ENCODE results near the gene PRICKLE2. TPM values are rescaled to one million over a fixed set of nuclear protein-coding genes. Genes with fewer than 3 reads are reported as not detected.

The PRICKLE2 gene
- total and polyA plus RNA-seq, 2 experiments from 2014 or later = 8.5 to 30.3 TPM

DNA sequence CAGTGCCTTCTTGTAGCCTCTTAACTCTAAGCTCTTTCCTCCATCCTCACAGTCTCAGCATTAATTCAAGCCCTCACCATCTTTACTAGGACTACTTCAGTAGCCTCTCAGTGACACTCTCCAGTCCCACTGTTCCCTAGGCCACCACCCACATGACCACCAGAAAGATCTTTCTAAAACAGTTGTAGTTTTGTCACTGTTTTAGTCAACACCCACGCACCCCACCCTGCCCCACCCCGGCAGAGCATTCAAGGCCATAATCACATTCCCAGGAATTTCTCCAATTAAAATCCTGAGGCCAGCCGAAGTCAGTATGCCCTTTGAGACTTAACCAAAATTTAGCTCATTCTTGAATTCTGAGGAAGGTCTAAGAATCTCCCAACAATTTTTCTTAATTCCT lies 170.8 kb downstream of the PRICKLE2 start:
- Histone ChIP-seq H3K4me3 (no peak overlapping the region), H2AFZ (no peak overlapping the region), H3K79me2 (no peaks in the 10 kb centered on the region), H3K9me3 (ENCODE audit: low read depth) (no peaks in the 10 kb centered on the region), H4K20me1 (ENCODE audit: insufficient read depth, poor library complexity, severe bottlenecking) (no peaks in the 10 kb centered on the region), H3K36me3 (replicated peaks; ENCODE audit: insufficient read depth, low read depth) (no peaks in the 10 kb centered on the region), H3K9me2 (replicated peaks; ENCODE audit: insufficient read depth) (no peaks in the 10 kb centered on the region), H3K27ac (no peak overlapping the region), H3K4me2 (no peak overlapping the region), H3K27me3 (no peaks in the 10 kb centered on the region), H3K4me1 (ENCODE audit: insufficient read depth) (no peaks in the 10 kb centered on the region)
- DNase-seq (ENCODE audit: low spot score) = no peak
- no peak for TF ChIP-seq EZH2phosphoT487 (IDR thresholded peaks at IDR 0.05; ENCODE audit: low read depth, severe bottlenecking, unreplicated experiment)
- no peak for TF ChIP-seq CTCF (IDR thresholded peaks at IDR 0.05; ENCODE audit: poor library complexity)
- TF ChIP-seq EZH2 (IDR thresholded peaks at IDR 0.05; ENCODE audit: borderline replicate concordance) = no peak
- WGBS (ENCODE audit: low lambda C conversion rate, missing lambda C conversion rate) = 80% methylated on average over 3 of the region's 3 CpGs

DNA sequence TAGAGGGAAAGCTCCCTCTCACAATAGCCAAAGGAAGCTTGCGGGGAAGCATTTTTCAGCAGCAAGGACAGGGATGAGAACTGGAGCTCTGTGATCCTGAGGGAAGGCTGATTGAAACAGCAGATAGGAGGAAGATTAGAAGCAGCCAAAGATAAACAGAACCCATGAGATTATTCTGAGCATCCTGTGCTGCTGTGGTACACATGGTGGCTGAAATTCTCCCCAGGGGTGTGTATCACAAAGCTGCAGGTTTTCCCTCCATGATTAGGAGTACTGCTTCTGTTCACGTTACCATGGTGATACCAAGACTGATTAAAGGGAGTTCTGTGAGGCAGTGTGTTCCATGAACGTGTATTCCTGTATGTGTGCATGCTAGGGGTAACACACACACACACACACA lies 171.7 kb downstream of the PRICKLE2 start:
- H3K79me2 ChIP-seq = no peaks in the 10 kb centered on the region
- WGBS (ENCODE audit: low lambda C conversion rate, missing lambda C conversion rate) = 38% methylated on average over 3 of the region's 3 CpGs
- no peak overlapping the region for H2AFZ ChIP-seq
- H3K36me3 ChIP-seq (replicated peaks; ENCODE audit: insufficient read depth, low read depth) = no peaks in the 10 kb centered on the region
- no peaks in the 10 kb centered on the region for H3K9me2 ChIP-seq (replicated peaks; ENCODE audit: insufficient read depth)
- TF ChIP-seq CTCF (IDR thresholded peaks at IDR 0.05; ENCODE audit: poor library complexity) = no peak
- TF ChIP-seq EZH2 (IDR thresholded peaks at IDR 0.05; ENCODE audit: borderline replicate concordance) = no peak
- no peak for TF ChIP-seq EZH2phosphoT487 (IDR thresholded peaks at IDR 0.05; ENCODE audit: low read depth, severe bottlenecking, unreplicated experiment)
- no peaks in the 10 kb centered on the region for H3K9me3 ChIP-seq (ENCODE audit: low read depth)
- H3K4me1 ChIP-seq (ENCODE audit: insufficient read depth) = no peaks in the 10 kb centered on the region
- no peaks in the 10 kb centered on the region for H4K20me1 ChIP-seq (ENCODE audit: insufficient read depth, poor library complexity, severe bottlenecking)
- H3K4me2 ChIP-seq = no peak overlapping the region
- H3K27ac ChIP-seq = no peak overlapping the region
- no peak for DNase-seq (ENCODE audit: low spot score)
- H3K27me3 ChIP-seq = no peaks in the 10 kb centered on the region
- H3K4me3 ChIP-seq = no peak overlapping the region

DNA sequence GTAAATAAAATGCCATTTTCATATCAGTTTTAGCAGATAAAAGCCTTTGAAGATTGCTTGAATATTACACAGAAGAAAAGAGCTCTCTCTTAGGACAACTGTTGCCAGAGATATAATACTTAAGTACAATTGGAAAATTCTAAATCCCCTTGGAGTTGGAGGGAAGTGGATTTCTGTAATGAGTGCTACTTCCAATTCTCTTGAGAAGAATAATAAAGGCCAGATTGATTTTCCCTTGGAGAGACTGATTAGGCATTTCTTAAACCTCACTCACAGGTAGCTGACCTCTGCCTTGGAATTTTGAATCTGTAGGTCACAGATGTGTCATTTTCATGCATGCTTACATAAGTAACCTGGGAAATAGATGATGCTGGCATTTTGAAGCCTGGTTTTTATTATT lies 172.1 kb downstream of the PRICKLE2 start:
- Histone ChIP-seq H3K9me2 (replicated peaks; ENCODE audit: insufficient read depth) (no peaks in the 10 kb centered on the region), H3K4me1 (ENCODE audit: insufficient read depth) (no peaks in the 10 kb centered on the region), H3K9me3 (ENCODE audit: low read depth) (no peaks in the 10 kb centered on the region), H3K27ac (no peak overlapping the region), H3K36me3 (replicated peaks; ENCODE audit: insufficient read depth, low read depth) (no peaks in the 10 kb centered on the region), H3K4me2 (no peak overlapping the region), H3K27me3 (no peaks in the 10 kb centered on the region), H2AFZ (no peak overlapping the region), H3K4me3 (no peak overlapping the region), H4K20me1 (ENCODE audit: insufficient read depth, poor library complexity, severe bottlenecking) (no peaks in the 10 kb centered on the region), H3K79me2 (no peaks in the 10 kb centered on the region)
- no peak for DNase-seq (ENCODE audit: low spot score)
- TF ChIP-seq EZH2 (IDR thresholded peaks at IDR 0.05; ENCODE audit: borderline replicate concordance) = no peak
- no peak for TF ChIP-seq CTCF (IDR thresholded peaks at IDR 0.05; ENCODE audit: poor library complexity)
- no peak for TF ChIP-seq EZH2phosphoT487 (IDR thresholded peaks at IDR 0.05; ENCODE audit: low read depth, severe bottlenecking, unreplicated experiment)

DNA sequence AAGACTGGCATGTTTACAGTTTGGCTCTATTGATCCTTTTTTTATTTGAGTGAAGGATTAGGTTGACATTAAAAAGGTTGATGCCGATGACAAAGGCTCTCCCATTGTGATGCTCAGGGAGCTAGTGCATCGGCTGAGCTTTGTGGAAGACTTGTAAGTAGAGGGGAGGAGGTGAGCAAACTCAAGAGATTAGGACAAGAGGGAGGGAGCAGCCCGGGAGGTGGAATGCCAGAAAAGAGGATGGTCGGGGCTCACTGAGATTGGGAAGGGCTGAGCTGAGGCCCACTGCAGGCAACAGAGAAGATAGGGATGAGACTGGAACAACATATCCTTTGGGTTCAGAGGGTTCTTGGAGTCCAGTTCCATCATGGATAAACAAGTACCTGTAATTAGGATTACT lies 175.4 kb downstream of the PRICKLE2 start:
- no peaks in the 10 kb centered on the region for H3K27me3 ChIP-seq
- no peak for TF ChIP-seq EZH2 (IDR thresholded peaks at IDR 0.05; ENCODE audit: borderline replicate concordance)
- no peak for TF ChIP-seq EZH2phosphoT487 (IDR thresholded peaks at IDR 0.05; ENCODE audit: low read depth, severe bottlenecking, unreplicated experiment)
- TF ChIP-seq CTCF (IDR thresholded peaks at IDR 0.05; ENCODE audit: poor library complexity) = no peak
- H3K4me3 ChIP-seq = no peak overlapping the region
- H3K27ac ChIP-seq = no peak overlapping the region
- H3K36me3 ChIP-seq (replicated peaks; ENCODE audit: insufficient read depth, low read depth) = no peaks in the 10 kb centered on the region
- H3K79me2 ChIP-seq = no peaks in the 10 kb centered on the region
- H3K4me1 ChIP-seq (ENCODE audit: insufficient read depth) = no peaks in the 10 kb centered on the region
- no peak overlapping the region for H2AFZ ChIP-seq
- no peaks in the 10 kb centered on the region for H3K9me3 ChIP-seq (ENCODE audit: low read depth)
- H3K4me2 ChIP-seq = no peak overlapping the region
- DNase-seq (ENCODE audit: low spot score) = no peak
- no peaks in the 10 kb centered on the region for H4K20me1 ChIP-seq (ENCODE audit: insufficient read depth, poor library complexity, severe bottlenecking)
- 50% methylated on average over 4 of the region's 4 CpGs for WGBS (ENCODE audit: low lambda C conversion rate, missing lambda C conversion rate)
- no peaks in the 10 kb centered on the region for H3K9me2 ChIP-seq (replicated peaks; ENCODE audit: insufficient read depth)

Data from hepatocyte (in vitro differentiated cells).